Karpas-422 (cell line): Measurements from ENCODE around the gene PVRIG. TPM values are rescaled to one million over a fixed set of nuclear protein-coding genes. Genes with fewer than 3 reads are reported as not detected.
"Not testable (repeated sequence)": the region's sequence is repeated elsewhere in the genome, so short reads cannot be mapped to it uniquely, and the experiment has no call there.

Experiments used
- DNase-seq: peaks from one replicate; pipeline ENCODE4 v3.0.0-alpha.2; 2015
- H2AFZ ChIP-seq: fragments of 200-600 bp; sonication (generic); 2 replicates; pipeline ENCODE4 v1.6.1; 2014; ENCODE audit warnings: antibody characterized with exemption, low read length, mixed read lengths
- H3K27ac ChIP-seq: fragments of 200-600 bp; sonication (generic); 2 replicates; pipeline ENCODE4 v1.5.1; 2014; ENCODE audit warnings: mild to moderate bottlenecking, low read length, moderate library complexity
- H3K27me3 ChIP-seq: fragments of 200-600 bp; sonication (generic); 2 replicates; pipeline ENCODE4 v1.6.1; 2014; ENCODE audit warnings: low read length, mixed read lengths
- H3K36me3 ChIP-seq: fragments of 200-600 bp; sonication (generic); 2 replicates; pipeline ENCODE4 v1.6.1; 2014; ENCODE audit warnings: low read length, mixed read lengths; ENCODE audit not compliant: insufficient read depth
- H3K4me1 ChIP-seq: fragments of 200-600 bp; sonication (generic); 2 replicates; pipeline ENCODE4 v1.6.1; 2014; ENCODE audit warnings: mild to moderate bottlenecking, low read length, mixed read lengths
- H3K4me2 ChIP-seq: fragments of 200-600 bp; sonication (generic); 2 replicates; pipeline ENCODE4 v1.6.1; 2014; ENCODE audit warnings: low read length, low read depth, mild to moderate bottlenecking; ENCODE audit not compliant: poor library complexity, severe bottlenecking
- H3K4me3 ChIP-seq: fragments of 200-600 bp; sonication (generic); 2 replicates; pipeline ENCODE4 v1.5.1; 2014; ENCODE audit warnings: mild to moderate bottlenecking, antibody characterized with exemption, low read length, mixed read lengths
- H3K79me2 ChIP-seq: fragments of 200-600 bp; sonication (generic); 2 replicates; pipeline ENCODE4 v1.6.1; 2014; ENCODE audit warnings: mild to moderate bottlenecking, low read length, mixed read lengths
- H3K9ac ChIP-seq: fragments of 200-600 bp; sonication (generic); 2 replicates; pipeline ENCODE4 v1.6.0; 2014; ENCODE audit warnings: low read length
- H3K9me2 ChIP-seq: fragments of 200-600 bp; sonication (generic), shearing (Covaris generic); replicated peaks from 2 replicates; pipeline ENCODE4 v1.6.0; 2014; ENCODE audit warnings: mild to moderate bottlenecking, low read length, moderate library complexity; ENCODE audit not compliant: insufficient read depth
- H3K9me3 ChIP-seq: fragments of 300-700, 200-600 bp; sonication (generic); 2 replicates; pipeline ENCODE4 v1.6.1; 2014; ENCODE audit warnings: low read length, mixed read lengths
- H4K20me1 ChIP-seq: fragments of 200-600 bp; sonication (generic); 2 replicates; pipeline ENCODE4 v1.6.1; 2014; ENCODE audit warnings: mild to moderate bottlenecking, antibody characterized with exemption, low read length, low read depth; ENCODE audit not compliant: insufficient read depth
- total RNA-seq: library from RNA; depleted of rRNA; stranded (reverse); fragments of >200 nt; shearing (Covaris generic); gene quantifications from 2 replicates; pipeline ENCODE4 v1.2.3, GENCODE V29; 2014; ENCODE audit warnings: low replicate concordance

PVRIG gene
- total RNA-seq, 1 experiment from 2014 or later: 1.6 TPM

- H3K4me1 ChIP-seq: peaks cover 21% of the 10 kb centered on the region
- not testable (repeated sequence) for DNase-seq, H3K9me2 ChIP-seq, H3K27ac ChIP-seq, H3K79me2 ChIP-seq, H4K20me1 ChIP-seq, H3K27me3 ChIP-seq, H2AFZ ChIP-seq, H3K9me3 ChIP-seq, H3K4me2 ChIP-seq, H3K36me3 ChIP-seq, H3K9ac ChIP-seq, H3K4me3 ChIP-seq
Observed at GRCh38 chr7:100224891-100225290, 5.1 kb downstream of the PVRIG start.

- H3K4me3 ChIP-seq, H3K9me2 ChIP-seq, H3K36me3 ChIP-seq, DNase-seq, H3K27me3 ChIP-seq, H2AFZ ChIP-seq, H3K4me1 ChIP-seq, H3K4me2 ChIP-seq, H3K27ac ChIP-seq, H4K20me1 ChIP-seq, H3K79me2 ChIP-seq, H3K9ac ChIP-seq, H3K9me3 ChIP-seq: not testable (repeated sequence)
Observed at GRCh38 chr7:100234660-100235317, 15.0 kb downstream of the PVRIG start.

GRCh38 chr7:100239975-100240374 is 20.2 kb downstream of the PVRIG start:
- H3K27me3 ChIP-seq: not testable (repeated sequence)

GRCh38 chr7:100243385-100243784 is 23.6 kb downstream of the PVRIG start:
- H3K36me3 ChIP-seq, H3K27me3 ChIP-seq, H3K4me1 ChIP-seq, H2AFZ ChIP-seq, H4K20me1 ChIP-seq, H3K9me3 ChIP-seq, H3K4me3 ChIP-seq, H3K27ac ChIP-seq, DNase-seq, H3K9ac ChIP-seq, H3K79me2 ChIP-seq, H3K9me2 ChIP-seq, H3K4me2 ChIP-seq: not testable (repeated sequence)

More at GRCh38 chr7:100239975-100240374, 20.2 kb downstream of the PVRIG start:
- not testable (repeated sequence) for H3K9me3 ChIP-seq, H3K9ac ChIP-seq, H3K4me3 ChIP-seq, H4K20me1 ChIP-seq, DNase-seq, H3K79me2 ChIP-seq, H3K4me2 ChIP-seq, H3K9me2 ChIP-seq, H3K4me1 ChIP-seq, H3K27ac ChIP-seq, H3K36me3 ChIP-seq, H2AFZ ChIP-seq

- H3K9ac ChIP-seq, DNase-seq, H3K27ac ChIP-seq, H4K20me1 ChIP-seq, H3K79me2 ChIP-seq, H3K4me3 ChIP-seq, H3K4me2 ChIP-seq, H3K4me1 ChIP-seq, H3K36me3 ChIP-seq, H3K27me3 ChIP-seq, H2AFZ ChIP-seq, H3K9me2 ChIP-seq, H3K9me3 ChIP-seq: not testable (repeated sequence)
Observed at GRCh38 chr7:100244988-100245605, 25.3 kb downstream of the PVRIG start.

- H3K27me3 ChIP-seq, H3K4me1 ChIP-seq, H3K4me3 ChIP-seq, H3K27ac ChIP-seq, H3K4me2 ChIP-seq, H3K36me3 ChIP-seq, H3K9ac ChIP-seq, H3K79me2 ChIP-seq, H4K20me1 ChIP-seq, DNase-seq, H2AFZ ChIP-seq, H3K9me2 ChIP-seq, H3K9me3 ChIP-seq: not testable (repeated sequence)
Observed at GRCh38 chr7:100246121-100246864, 26.5 kb downstream of the PVRIG start.

GRCh38 chr7:100246865-100247137 is 27.1 kb downstream of the PVRIG start:
- not testable (repeated sequence) for H4K20me1 ChIP-seq, H3K9ac ChIP-seq, H3K4me2 ChIP-seq, H3K27ac ChIP-seq, H3K4me1 ChIP-seq, H3K9me3 ChIP-seq, H3K79me2 ChIP-seq, H3K36me3 ChIP-seq, H3K4me3 ChIP-seq, H3K9me2 ChIP-seq, DNase-seq, H3K27me3 ChIP-seq, H2AFZ ChIP-seq

- Histone ChIP-seq H3K27ac (no peak overlapping the region), H3K79me2 (no peaks in the 10 kb centered on the region), H2AFZ (no peak overlapping the region), H3K9ac (no peak overlapping the region), H4K20me1 (no peaks in the 10 kb centered on the region), H3K9me2 (no peaks in the 10 kb centered on the region), H3K27me3 (no peaks in the 10 kb centered on the region), H3K4me1 (no peaks in the 10 kb centered on the region), H3K9me3 (no peaks in the 10 kb centered on the region), H3K4me3 (no peak overlapping the region), H3K36me3 (no peaks in the 10 kb centered on the region), H3K4me2 (no peak overlapping the region)
- DNase-seq: no peak
Observed at GRCh38 chr7:100247152-100247757, 27.5 kb downstream of the PVRIG start.
